Heart left ventricle (tissue), 16 donors: ENCODE results near the gene TTN. TPM values are rescaled to one million over a fixed set of nuclear protein-coding genes. Genes with fewer than 3 reads are reported as not detected.

Experiments used
- ATAC-seq, 4 donors: fragments of 200-7000 bp; cut with Tn5 transposase; one replicate each; pipeline ENCODE4 v1.9.1; 2020 to 2022; ENCODE audit warnings: moderate library complexity in 4 of 4, mild to moderate bottlenecking in 3 of 4, moderate number of reproducible peaks in 1 of 4
- DNase-seq, 5 donors: peaks; one replicate each; pipeline ENCODE4 v3.0.0-alpha.2; 2020
- H3K27ac ChIP-seq, 12 donors: fragments of 200-600 bp; sonication (generic) in 4 of 12; one replicate each; pipeline versions ENCODE4 v1.5.0 to v1.8.0; 2016 to 2022; ENCODE audit warnings: mild to moderate bottlenecking in 2 of 12
- H3K27me3 ChIP-seq, 9 donors: fragments of 200-600 bp; sonication (generic) in 2 of 9; one replicate each; pipeline versions ENCODE4 v1.5.1 to v1.8.0; 2016 to 2022; ENCODE audit warnings: mild to moderate bottlenecking in 3 of 9
- H3K36me3 ChIP-seq, 9 donors: fragments of 200-600 bp; sonication (generic) in 2 of 9; one replicate each; pipeline versions ENCODE4 v1.5.0 to v1.8.0; 2018 to 2022; ENCODE audit warnings: mild to moderate bottlenecking in 2 of 9
- H3K4me1 ChIP-seq, 12 donors: fragments of 200-600 bp; sonication (generic) in 4 of 12; one replicate each; pipeline versions ENCODE4 v1.5.0 to v1.8.0; 2016 to 2022; ENCODE audit warnings: mild to moderate bottlenecking in 3 of 12
- H3K4me3 ChIP-seq, 12 donors: fragments of 200-600 bp; sonication (generic) in 4 of 12; one replicate each; pipeline versions ENCODE4 v1.5.0 to v1.8.0; 2017 to 2022; ENCODE audit warnings: mild to moderate bottlenecking in 9 of 12, moderate library complexity in 4 of 12
- H3K9me3 ChIP-seq, 12 donors: fragments of 200-600 bp; sonication (generic) in 4 of 12; one replicate each; pipeline versions ENCODE4 v1.5.0 to v1.8.0; 2016 to 2022; ENCODE audit warnings: mild to moderate bottlenecking in 1 of 12
- CTCF ChIP-seq, 12 donors: fragments of 200-600 bp; sonication (generic) in 4 of 12; IDR thresholded peaks; one replicate each; pipeline versions ENCODE4 v1.5.0 to v1.8.0; 2018 to 2022; ENCODE audit warnings: antibody characterized with exemption in 12 of 12, mild to moderate bottlenecking in 5 of 12
- POLR2A ChIP-seq, 2 donors: fragments of 450-650 bp; IDR thresholded peaks; one replicate each; pipeline ENCODE4 v1.6.1; 2017; ENCODE audit warnings: antibody characterized with exemption in 2 of 2, mild to moderate bottlenecking in 2 of 2, moderate library complexity in 2 of 2
- WGBS, 4 donors: extraction: QIAGEN DNeasy Blood & Tissue Kit in 2 of 4; methylation state at CpG; one replicate each; pipeline versions ENCODE4 v1.1.5 to v1.1.7; 2013 to 2018; 5-methylcytosine and 5-hydroxymethylcytosine counted together
- intact Hi-C, 10 donors: fragments of 100-400 bp; cut with DNase I; formaldehyde crosslinking; loops; one replicate each; pipeline versions ENCODE4 v1.11.1 to v1.14.2; 2022
- polyA plus RNA-seq, 2 donors: library from polyadenylated mRNA; stranded (reverse); fragments of 200-250 nt; gene quantifications; one replicate each; pipeline ENCODE4 v1.2.3, GENCODE V29; 2013
- total RNA-seq, 9 donors: library from RNA; depleted of rRNA in 2 of 9; stranded (reverse); fragments of >200 nt in 2 of 9; fragmentation: NEBNext Ultra II Directional in 3 of 9; extraction: Animal tissue kit (Norgen Biotek cat#: 25700) in 3 of 9; gene quantifications; one replicate each; pipeline versions ENCODE4 v1.1.0 to v1.2.4, GENCODE V29; 2016 to 2023
- donor health status: ischemic (EF 13 %, LVEDD 7.1; RV severe dilation, severe dysfunction).
- donor health status: healthy with polysubstance abuse.
- donor health status: DM: no; HTN: yes; CAD: no.
- donor health status: DM: no; HTN: no; CAD: no.
- donor health status: ischemic (EF 25% LVEDD 6.9; RV normal size, moderate dysfunction).
- donor health status: ischemic (EF 25% LVEDD 5.7; RV mildly dilated, moderate dysfunction).
- donor health status: healthy.
- donor health status: DM: yes; HTN: yes; CAD: no.
- donor health status: ischemic (EF 35%, LVEDD 5.7; RV mildly dilated, moderate dysfunction).
- donor health status: nonischemic (EF 11% LVEDD 7.7; RV severe dilation, severe dysfunction).
- donor health status: DM: yes; HTN: yes; CAD: no.
- donor health status: PGD.
- donor health status: ischemic (EF 29% LVEDD 5.4; RV normal size, mild dysfunction).
- donor health status: nonischemic (EF 23%, LVEDD 6.1; RV moderate dilation, normal function).

TTN gene
- total and polyA plus RNA-seq, 11 donors, result 136 to 4,653 (median 3,379) TPM

- DNase-seq (peak in 2 of 5 donors; percentile 28 to 52), ATAC-seq (peak; percentile 20 to 63 (median 38))
- WGBS, 4 donors, result 49 to 66% (median 57%) methylated on average over 5 of the region's 5 CpGs
- Histone ChIP-seq H3K27me3 (no peaks in the 10 kb centered on the region), H3K9me3 (no peaks in the 10 kb centered on the region), H3K4me3 (no peak overlapping the region), H3K4me1 (peaks cover 0 to 83% (median 33%) of the 10 kb centered on the region in 12 donors), H3K27ac (peak overlapping the region in 7 of 12 donors; percentile 20 to 74 (median 47)), H3K36me3 (peaks cover 0 to 100% (median 32%) of the 10 kb centered on the region in 9 donors)
- TF ChIP-seq POLR2A (IDR thresholded peaks at IDR 0.05) (no peak), CTCF (IDR thresholded peaks at IDR 0.05) (no peak)
- intact Hi-C loops, result no loop called here
These were observed 75.9 kb downstream of the TTN start for GRCh38 chr2:178731300-178731699.

GRCh38 chr2:178730049-178730448 lies 77.2 kb downstream of the TTN start:
- Histone ChIP-seq H3K9me3 (no peaks in the 10 kb centered on the region), H3K4me1 (peaks cover 0 to 84% (median 29%) of the 10 kb centered on the region in 12 donors), H3K36me3 (peaks cover 0 to 100% (median 36%) of the 10 kb centered on the region in 9 donors), H3K4me3 (no peak overlapping the region), H3K27me3 (no peaks in the 10 kb centered on the region), H3K27ac (peak overlapping the region in 6 of 12 donors; percentile 7 to 74 (median 30))
- WGBS, 4 donors, result 30 to 65% (median 53%) methylated on average over 2 of the region's 2 CpGs
- intact Hi-C loops, result no loop called here
- DNase-seq, result no peak
- ATAC-seq, result peak; percentile 14 to 46 (median 36)
- TF ChIP-seq CTCF (IDR thresholded peaks at IDR 0.05), result no peak
- no peak for TF ChIP-seq POLR2A (IDR thresholded peaks at IDR 0.05)

GRCh38 chr2:178723786-178724346 lies 83.4 kb downstream of the TTN start:
- DNase-seq, result no peak
- no peak for ATAC-seq
- intact Hi-C loops, result no loop called here
- peaks cover 0 to 53% (median 4%) of the 10 kb centered on the region in 12 donors for H3K4me1 ChIP-seq
- H3K27ac ChIP-seq, result peak overlapping the region in 3 of 12 donors; percentile 6 to 23 (median 14)
- peaks cover 0 to 100% (median 51%) of the 10 kb centered on the region in 9 donors for H3K36me3 ChIP-seq
- H3K4me3 ChIP-seq, result no peak overlapping the region
- 26 to 44% (median 42%) methylated on average over 5 of the region's 5 CpGs for WGBS, 4 donors
- no peaks in the 10 kb centered on the region for H3K9me3 ChIP-seq
- H3K27me3 ChIP-seq, result no peaks in the 10 kb centered on the region
- TF ChIP-seq CTCF (IDR thresholded peaks at IDR 0.05), result no peak
- TF ChIP-seq POLR2A (IDR thresholded peaks at IDR 0.05), result no peak

GRCh38 chr2:178722296-178722695 lies 84.9 kb downstream of the TTN start:
- TF ChIP-seq POLR2A (IDR thresholded peaks at IDR 0.05) (no peak), CTCF (IDR thresholded peaks at IDR 0.05) (no peak)
- DNase-seq (no peak), ATAC-seq (no peak)
- WGBS, 4 donors, result 73 to 88% (median 84%) methylated on average over 3 of the region's 3 CpGs
- Histone ChIP-seq H3K27me3 (no peaks in the 10 kb centered on the region), H3K4me1 (peaks cover 0 to 40% (median 1%) of the 10 kb centered on the region in 12 donors), H3K4me3 (no peak overlapping the region), H3K36me3 (peaks cover 0 to 100% (median 66%) of the 10 kb centered on the region in 9 donors), H3K27ac (peak overlapping the region in 1 of 12 donors; percentile 8), H3K9me3 (no peaks in the 10 kb centered on the region)
- intact Hi-C loops, result no loop called here
